B cell (primary cell): ENCODE measurements around the gene NEU2. TPM values are rescaled to one million over a fixed set of nuclear protein-coding genes. Genes with fewer than 3 reads are reported as not detected.
A peak's percentile ranks its signal among the peaks of the same experiment; 100 is the strongest.

ENCODE experiments used
- ATAC-seq: fragments of 200-7000 bp; cut with Tn5 transposase; one replicate; pipeline ENCODE4 v1.10.0; 2021; ENCODE audit warnings: low read depth, mild to moderate bottlenecking, moderate number of reproducible peaks, moderate library complexity
- CTCF ChIA-PET: fragments of 350-600 bp; sonication (Branson Sonifier 250); formaldehyde crosslinking; loops from one replicate; lab custom pipeline; 2021; ENCODE audit warnings: antibody characterized with exemption, inconsistent platforms; lab: Charles Lee
- POLR2A ChIA-PET: fragments of 350-600 bp; sonication (Branson Sonifier 250); formaldehyde crosslinking; loops from one replicate; lab custom pipeline; 2021; ENCODE audit warnings: antibody characterized with exemption; lab: Charles Lee
- DNase-seq: peaks from one replicate; pipeline ENCODE4 v3.0.0; 2013
- H2AFZ ChIP-seq: 2 replicates; pipeline ENCODE4 v1.6.1; 2012; ENCODE audit warnings: mild to moderate bottlenecking, low read depth, low read length; ENCODE audit not compliant: insufficient read depth, poor library complexity, severe bottlenecking
- H3K27ac ChIP-seq, 2 donors: 1 replicate in 1 of 2; 2 replicates in 1 of 2; pipeline ENCODE4 v1.5.1; 2012 to 2013; ENCODE audit warnings: low read length in 2 of 2, mild to moderate bottlenecking in 2 of 2, moderate library complexity in 1 of 2
- H3K27me3 ChIP-seq, 4 experiments: fragments of 200-600 bp in 1 of 4; sonication (generic) in 1 of 4; replicated peaks in 1 of 4; 1 replicate in 2 of 4; 2 replicates in 2 of 4; pipeline versions ENCODE4 v1.6.1 to v1.7.0; 2013 to 2016; ENCODE audit warnings: low read length in 3 of 4, mild to moderate bottlenecking in 2 of 4, mixed read lengths in 1 of 4, moderate library complexity in 1 of 4; ENCODE audit not compliant: insufficient read depth in 4 of 4, control insufficient read depth in 3 of 4; ENCODE audit errors: control extremely low read depth in 1 of 4
- H3K36me3 ChIP-seq, 2 experiments: replicated peaks in 1 of 2; 1 replicate in 1 of 2; 2 replicates in 1 of 2; pipeline versions ENCODE4 v1.6.1 to v1.7.1; 2013; ENCODE audit warnings: low read length in 1 of 2; ENCODE audit not compliant: insufficient read depth in 2 of 2, control insufficient read depth in 1 of 2; ENCODE audit errors: control extremely low read depth in 1 of 2, extremely low read depth in 1 of 2
- H3K4me1 ChIP-seq, 2 donors: fragments of 200-600 bp in 1 of 2; sonication (generic) in 1 of 2; 1 replicate in 1 of 2; 2 replicates in 1 of 2; pipeline versions ENCODE4 v1.5.1 to v1.6.1; 2013 to 2017; ENCODE audit warnings: low read length in 2 of 2; ENCODE audit not compliant: control insufficient read depth in 2 of 2, insufficient read depth in 2 of 2
- H3K4me2 ChIP-seq: replicated peaks from 2 replicates; pipeline ENCODE3; 2012; ENCODE audit warnings: mild to moderate bottlenecking, low read depth, low read length; ENCODE audit not compliant: poor library complexity, severe bottlenecking
- H3K4me3 ChIP-seq, 5 experiments: fragments of 200-600 bp in 1 of 5; sonication (generic) in 1 of 5; 1 replicate in 3 of 5; 2 replicates in 2 of 5; pipeline versions ENCODE4 v1.5.1 to v1.7.0; 2011 to 2016; ENCODE audit warnings: low read length in 4 of 5, mild to moderate bottlenecking in 4 of 5, low read depth in 2 of 5, control low read depth in 1 of 5, moderate library complexity in 1 of 5; ENCODE audit not compliant: insufficient read depth in 1 of 5; ENCODE audit errors: control extremely low read depth in 1 of 5, extremely low read depth in 1 of 5
- H3K79me2 ChIP-seq: fragments of 200-600 bp; sonication (generic); one replicate; pipeline ENCODE4 v1.6.0; 2016; ENCODE audit warnings: low read length; ENCODE audit not compliant: control insufficient read depth, insufficient read depth
- H3K9ac ChIP-seq: fragments of 200-600 bp; sonication (generic); 2 replicates; pipeline ENCODE4 v1.6.1; 2017; ENCODE audit warnings: mild to moderate bottlenecking, low read length, moderate library complexity
- H3K9me3 ChIP-seq, 3 donors: one replicate each; pipeline versions ENCODE4 v1.6.1 to v1.7.1; 2013; ENCODE audit warnings: low read length in 2 of 3; ENCODE audit not compliant: control insufficient read depth in 2 of 3, insufficient read depth in 1 of 3; ENCODE audit errors: control extremely low read depth in 1 of 3
- H4K20me1 ChIP-seq: 2 replicates; pipeline ENCODE4 v1.6.0; 2012; ENCODE audit warnings: mild to moderate bottlenecking, low read length; ENCODE audit not compliant: insufficient read depth, control insufficient read depth, poor library complexity, severe bottlenecking
- H3K27ac Mint-ChIP-seq: one replicate; pipeline ENCODE4 v1.8.0; 2021; ENCODE audit warnings: mixed read lengths
- H3K27me3 Mint-ChIP-seq: one replicate; pipeline ENCODE4 v1.8.0; 2021; ENCODE audit warnings: mixed read lengths
- H3K4me1 Mint-ChIP-seq: one replicate; pipeline ENCODE4 v1.8.0; 2021; ENCODE audit warnings: mixed read lengths
- H3K4me3 Mint-ChIP-seq: one replicate; pipeline ENCODE4 v1.8.0; 2021; ENCODE audit warnings: mixed read lengths
- H3K9me3 Mint-ChIP-seq: one replicate; pipeline ENCODE4 v1.8.0; 2022; ENCODE audit warnings: mixed read lengths; ENCODE audit not compliant: insufficient read depth
- CTCF ChIP-seq: fragments of 200-600 bp; IDR thresholded peaks from one replicate; pipeline ENCODE4 v1.8.0; 2022; ENCODE audit warnings: antibody characterized with exemption, mild to moderate bottlenecking
- EZH2 ChIP-seq: IDR thresholded peaks from 2 replicates; pipeline ENCODE4 v1.6.1; 2012; ENCODE audit warnings: borderline replicate concordance, low read depth, mild to moderate bottlenecking, moderate library complexity, low read length; ENCODE audit not compliant: insufficient read depth, poor library complexity, severe bottlenecking
- WGBS: methylation state at CpG from one replicate; pipeline ENCODE4 v1.1.5; 2013; ENCODE audit warnings: missing lambda C conversion rate; ENCODE audit not compliant: insufficient coverage; 5-methylcytosine and 5-hydroxymethylcytosine counted together
- intact Hi-C: fragments of 100-400 bp; cut with micrococcal nuclease; formaldehyde crosslinking; loops from one replicate; pipeline ENCODE4 v1.10.0; 2022
- polyA plus RNA-seq: library from polyadenylated mRNA; depleted of rRNA; stranded (reverse); fragments of >200 nt; gene quantifications from 2 replicates; pipeline ENCODE4 v1.2.3, GENCODE V29; 2012
- total RNA-seq, 2 donors: library from RNA; stranded (reverse); fragments of 120-200 nt in 1 of 2; gene quantifications; 1 replicate in 1 of 2; 2 replicates in 1 of 2; pipeline versions ENCODE4 v1.2.3 to v1.2.4, GENCODE V29; 2013 to 2022

Gene NEU2
- total and polyA plus RNA-seq, 2 donors (not counting 1 experiment from before 2014, with no cell fraction given) = not detected

- no peaks in the 10 kb centered on the region for H3K27me3 ChIP-seq
- Mint-ChIP-seq H3K4me3 (peak overlapping the region; percentile 76), H3K4me1 (peaks cover 49% of the 10 kb centered on the region), H3K9me3 (no peaks in the 10 kb centered on the region), H3K27me3 (no peaks in the 10 kb centered on the region), H3K27ac (peak overlapping the region; percentile 87)
- 1% methylated on average over 8 of the region's 10 CpGs for WGBS
- peak overlapping the region; percentile 80 for H3K4me2 ChIP-seq
- H3K4me3 ChIP-seq = peak overlapping the region; percentile 91 to 99 (median 98)
- H3K79me2 ChIP-seq = peaks cover 75% of the 10 kb centered on the region
- H3K4me1 ChIP-seq = peaks cover 38 to 59% of the 10 kb centered on the region in 2 donors
- ATAC-seq = peak; percentile 43
- H3K9me3 ChIP-seq = peaks cover 0 to 3% (median 0%) of the 10 kb centered on the region in 3 donors
- DNase-seq = peak; percentile 86
- intact Hi-C loops = loop anchor here (1.0 to 5.0 kb wide), 9 partner anchors 9 to 364 kb away; partner anchors contain the start of genes ATG16L1 and GIGYF2
- ChIA-PET CTCF (interaction anchor here (0.6 to 5.4 kb wide), 21 partner anchors 9 to 1389 kb away, joined by 3 to 70 read pairs (median 6); partner anchors contain the start of gene ATG16L1), POLR2A (interaction anchor here (0.6 to 4.8 kb wide), 26 partner anchors 9 to 288 kb away, joined by 3 to 112 read pairs (median 5); partner anchors contain the start of gene ATG16L1)
- H4K20me1 ChIP-seq = peaks cover 50% of the 10 kb centered on the region
- peak overlapping the region; percentile 90 to 95 for H3K27ac ChIP-seq
- peak overlapping the region; percentile 82 for H2AFZ ChIP-seq
- TF ChIP-seq EZH2 (no peak), CTCF (no peak)
- H3K9ac ChIP-seq = peak overlapping the region; percentile 97
- peaks cover 0 to 38% of the 10 kb centered on the region in 2 experiments for H3K36me3 ChIP-seq
Observed at GRCh38 chr2:233060980-233061590, 28.6 kb downstream of the NEU2 start.
